Right renal cortex interstitium (tissue), 3 donors: ENCODE measurements around the gene CDK15. TPM values are rescaled to one million over a fixed set of nuclear protein-coding genes. Genes with fewer than 3 reads are reported as not detected.
A peak's percentile ranks its signal among the peaks of the same experiment; 100 is the strongest.

Experiments
- DNase-seq, 3 donors: peaks; one replicate each; pipeline ENCODE4 v3.0.0-alpha.2; 2013; ENCODE audit warnings: low read depth in 3 of 3, low spot score in 2 of 3
- polyA plus RNA-seq, 3 donors: library from polyadenylated mRNA; unstranded; fragments of 120-200 nt; gene quantifications; one replicate each; pipeline ENCODE4 v1.2.1, GENCODE V29; 2013; ENCODE audit not compliant: insufficient read length in 3 of 3

CDK15 gene
- polyA plus RNA-seq, 3 donors, result 0.91 to 2.0 (median 1.1) TPM

DNA sequence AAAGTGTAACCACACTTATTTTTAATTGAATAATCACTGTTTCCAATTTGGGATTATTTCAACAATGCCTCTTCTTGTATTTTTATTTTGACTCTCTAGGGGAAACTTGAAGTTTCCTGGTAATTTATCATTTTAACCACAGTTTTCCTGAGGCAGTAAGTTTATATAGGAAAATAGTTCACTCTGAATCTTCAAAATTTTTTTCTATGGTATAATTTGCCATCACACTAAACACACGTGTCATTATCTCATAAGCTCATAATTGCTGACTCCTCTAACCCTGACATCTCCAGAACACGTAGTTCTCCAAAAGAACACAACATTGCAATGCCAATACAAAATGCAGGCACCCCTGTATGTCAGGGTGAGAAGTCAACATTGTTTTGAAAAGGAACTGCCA lies 125.1 kb downstream of the CDK15 start:
- DNase-seq, result no peak

DNA sequence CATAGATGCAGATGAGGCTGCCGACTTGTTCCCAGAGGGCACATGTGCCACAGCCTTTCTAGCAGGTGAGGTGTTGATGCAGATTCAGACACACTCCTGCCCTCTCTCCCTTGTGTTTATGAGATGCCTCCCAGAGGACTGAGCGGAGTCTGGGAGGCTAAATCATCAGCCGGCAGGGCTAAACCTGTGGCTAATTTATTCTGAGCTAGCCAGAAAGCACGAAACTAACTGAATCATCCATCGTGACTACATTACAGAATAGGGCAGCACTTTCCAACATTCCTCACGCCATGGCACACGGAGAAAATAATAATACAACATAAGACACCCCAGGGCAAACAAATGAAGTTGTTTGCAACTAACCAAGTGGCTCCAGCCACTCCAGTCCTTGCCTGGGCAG lies 125.6 kb downstream of the CDK15 start:
- DNase-seq, result no peak

DNA sequence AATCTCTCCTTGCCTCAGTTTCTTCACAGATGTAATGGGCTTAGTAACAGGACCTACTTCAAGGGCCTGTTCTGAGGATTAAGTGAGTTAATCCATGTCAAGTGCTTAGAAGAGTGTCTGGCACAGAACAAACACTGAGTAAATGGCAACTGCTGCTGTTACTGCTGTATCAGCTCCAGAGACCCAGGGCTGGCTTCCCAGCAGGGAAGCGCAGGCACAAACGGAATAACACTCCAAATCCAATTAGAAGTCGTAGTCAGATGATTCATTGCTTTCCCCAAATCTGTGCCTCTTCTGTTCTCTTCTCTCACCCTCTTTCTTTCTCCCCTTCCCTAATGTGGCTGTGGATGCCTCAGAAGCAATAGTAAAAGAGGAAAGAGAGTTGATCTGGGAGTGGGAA lies 126.2 kb downstream of the CDK15 start:
- no peak for DNase-seq

DNA sequence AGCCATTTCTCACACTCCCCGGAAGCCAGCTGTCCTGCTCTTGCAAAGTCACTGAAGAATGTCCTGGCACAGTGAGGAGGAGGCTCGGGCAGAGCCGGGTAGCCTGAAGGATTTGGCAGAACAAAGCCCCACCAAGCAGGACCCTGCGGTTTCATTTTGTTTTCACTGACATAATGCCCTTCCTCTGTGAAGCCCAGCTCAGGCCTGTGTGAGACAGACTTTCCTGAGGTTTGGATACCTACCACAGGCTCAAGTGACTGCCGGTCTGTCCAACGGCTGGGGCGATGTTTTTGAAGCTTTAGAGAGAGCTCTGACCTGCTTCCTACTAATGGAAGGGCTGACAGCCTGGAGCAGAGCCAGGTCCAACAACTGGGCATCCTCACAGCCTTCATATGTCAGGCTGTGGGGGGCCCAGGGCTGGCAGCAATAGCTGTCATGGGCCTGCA lies 127.5 kb downstream of the CDK15 start:
- no peak for DNase-seq

DNA sequence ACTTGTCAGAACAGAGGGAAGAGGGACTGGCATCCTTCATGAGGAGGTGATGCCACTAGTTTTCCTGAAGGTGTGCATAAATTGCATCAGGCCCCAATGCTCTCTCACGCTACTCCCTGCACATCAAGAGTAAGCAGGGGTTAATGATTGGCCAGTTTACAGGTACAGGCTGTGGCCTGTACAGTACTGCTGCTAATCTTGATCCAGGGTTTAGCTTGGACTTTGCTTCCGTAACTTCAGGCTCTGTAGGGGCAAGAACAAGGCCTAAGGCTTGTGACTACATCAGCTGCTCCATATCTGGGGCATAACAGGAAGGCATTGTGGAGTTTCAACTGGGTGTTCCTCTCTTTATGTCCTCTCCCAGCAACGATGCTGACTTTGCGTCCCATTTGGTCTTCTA lies 130.5 kb downstream of the CDK15 start:
- DNase-seq, result no peak

DNA sequence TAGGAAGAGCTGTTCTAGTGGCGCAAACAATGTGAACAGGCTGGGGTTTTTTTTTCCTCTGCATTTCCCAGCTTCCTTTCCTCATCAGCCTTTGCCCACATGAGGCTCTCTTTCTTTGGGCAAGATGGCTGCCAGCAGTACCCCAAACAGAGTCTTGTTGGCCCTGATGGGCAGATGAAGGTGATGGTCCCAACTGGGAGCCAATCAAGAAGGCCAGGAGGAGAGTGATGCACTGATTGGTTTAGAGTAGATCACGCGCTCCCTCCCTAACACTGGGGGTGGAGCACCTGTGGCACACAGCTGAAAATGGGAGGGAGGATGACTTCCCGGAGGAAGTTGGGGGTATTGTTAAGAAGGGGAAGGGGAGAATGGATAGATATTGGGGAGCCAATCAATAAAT lies 131.0 kb downstream of the CDK15 start:
- no peak for DNase-seq

DNA sequence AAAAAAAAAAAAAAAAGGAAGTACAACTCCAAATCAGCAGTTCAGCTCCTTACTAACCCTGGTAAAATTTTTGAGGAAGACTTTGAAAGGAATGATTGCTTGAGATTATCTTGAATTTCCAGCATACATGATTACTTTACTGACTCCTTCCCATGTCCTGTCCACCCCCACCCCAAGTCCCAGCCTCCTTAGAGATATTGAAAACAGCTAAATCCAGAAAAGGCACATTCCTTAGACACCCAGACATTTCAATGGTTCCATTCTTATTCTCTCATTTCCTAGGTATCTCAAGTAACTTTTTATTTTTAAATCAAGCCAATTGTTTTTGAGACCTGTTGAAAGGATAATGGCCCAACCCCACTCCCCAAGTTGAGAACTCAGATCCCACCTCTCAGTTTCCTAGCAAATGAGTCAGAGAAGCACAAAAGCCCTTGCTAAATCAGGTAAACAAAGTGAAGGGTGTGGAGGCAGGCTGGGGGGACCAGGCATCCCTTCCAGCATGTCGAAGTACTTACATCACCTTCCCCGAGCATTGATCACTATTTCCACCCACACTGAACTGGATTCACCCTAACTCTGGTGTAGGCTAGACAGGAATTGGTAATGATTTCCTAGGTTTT lies 131.9 kb downstream of the CDK15 start:
- no peak for DNase-seq

DNA sequence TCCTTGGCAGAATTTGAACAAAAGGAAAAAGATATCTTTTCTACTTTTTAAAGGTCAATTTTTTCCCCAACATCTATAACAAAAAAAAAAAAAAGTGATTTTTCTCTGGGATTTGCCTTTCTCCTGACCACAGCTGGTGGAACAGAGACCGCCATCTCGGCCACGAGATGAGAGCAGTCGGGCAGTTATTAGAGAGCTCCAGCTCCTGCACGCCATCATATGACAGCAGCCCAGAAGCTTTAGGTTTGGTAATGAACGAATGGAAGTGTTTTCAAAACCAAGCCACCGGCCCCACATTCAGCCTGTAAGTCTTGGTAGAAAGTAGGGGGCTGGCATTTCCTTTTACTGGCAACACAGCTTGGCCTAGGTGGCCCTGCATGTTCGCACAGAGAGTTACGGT lies 132.4 kb downstream of the CDK15 start:
- DNase-seq, result no peak

DNA sequence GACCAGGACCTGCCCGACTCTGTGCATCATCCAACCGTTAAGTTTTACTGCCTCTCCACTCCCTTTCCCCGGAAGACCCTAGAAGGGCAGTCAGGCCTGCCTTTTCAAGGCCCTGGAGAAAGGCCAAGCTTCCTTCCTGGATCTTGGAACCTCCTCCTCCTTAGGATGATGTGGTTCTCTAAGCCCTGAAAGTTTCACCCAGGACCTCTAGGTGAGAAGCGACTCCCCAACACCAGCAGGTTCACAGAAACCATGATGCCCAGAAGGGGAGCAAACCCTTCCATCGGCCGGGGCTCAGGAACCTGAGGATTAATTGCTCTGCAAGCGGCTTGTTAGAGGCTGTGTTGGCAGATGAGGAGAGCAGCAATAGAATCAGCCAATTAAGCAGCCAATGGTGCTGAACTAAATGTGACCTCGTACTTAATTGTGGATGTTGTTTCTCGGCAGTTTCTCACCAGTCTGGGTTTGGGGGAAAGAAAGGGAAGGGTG lies 133.2 kb downstream of the CDK15 start:
- peak in 2 of 3 donors; percentile 65 to 71 for DNase-seq

DNA sequence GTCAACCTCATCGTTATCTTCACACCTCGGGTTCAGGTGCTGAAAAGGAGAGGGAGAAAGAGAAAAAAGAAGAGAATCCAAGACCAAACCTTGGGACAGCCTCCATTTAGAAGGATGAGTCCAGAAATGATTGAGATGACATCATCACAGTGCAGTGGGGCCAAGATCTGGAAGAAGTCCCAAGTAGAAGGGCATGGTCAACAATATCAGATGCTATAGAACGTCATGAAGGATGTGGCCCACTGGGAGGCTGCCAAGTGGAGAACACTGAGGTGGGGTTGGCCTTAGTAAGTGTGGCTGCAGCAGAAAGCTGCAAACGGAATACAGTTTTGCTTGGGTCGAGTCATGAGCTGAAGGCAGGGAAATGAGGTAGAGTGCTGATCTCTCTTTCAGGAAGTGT lies 136.2 kb downstream of the CDK15 start:
- no peak for DNase-seq

Other genes with a start within 250 kb of the CDK15 start
- gene TMEM237, start 163.0 kb upstream of the CDK15 start, polyA plus RNA-seq, result 10 to 100 TPM; 50.6 to 56.5 (median 56.0) TPM
- under 1 TPM; 0.13 to 0.19 (median 0.17) TPM for gene MPP4, start 107.9 kb upstream of the CDK15 start, polyA plus RNA-seq
- 10 to 100 TPM; 28.2 to 32.0 (median 29.6) TPM for gene ALS2, start 25.6 kb upstream of the CDK15 start, polyA plus RNA-seq
- 10 to 100 TPM; 67.3 to 76.7 (median 75.5) TPM for gene FZD7, start 227.3 kb downstream of the CDK15 start, polyA plus RNA-seq